Suprapubic skin (tissue), 4 donors: Measurements from ENCODE around the gene TMEM150B.

Experiments
- POLR2A ChIP-seq, 2 donors: fragments of 450-650 bp; IDR thresholded peaks; one replicate each; pipeline ENCODE4 v1.6.1; 2017; ENCODE audit warnings: antibody characterized with exemption in 2 of 2, mild to moderate bottlenecking in 2 of 2, moderate library complexity in 2 of 2
- POLR2AphosphoS5 ChIP-seq, 3 donors: sonication (generic); formaldehyde crosslinking; IDR thresholded peaks; one replicate each; pipeline ENCODE4 v1.6.1; 2017; ENCODE audit warnings: antibody characterized with exemption in 3 of 3
- TF ChIP-seq, protein P1 (sequence below), 2 donors: fragments of 200-600 bp in 1 of 2; fragments of 450-650 bp in 1 of 2; sonication (generic) in 1 of 2; IDR thresholded peaks; one replicate each; pipeline ENCODE4 v1.5.1; 2016 to 2019; ENCODE audit warnings: antibody characterized with exemption in 2 of 2, mild to moderate bottlenecking in 1 of 2, moderate library complexity in 1 of 2

DNA sequence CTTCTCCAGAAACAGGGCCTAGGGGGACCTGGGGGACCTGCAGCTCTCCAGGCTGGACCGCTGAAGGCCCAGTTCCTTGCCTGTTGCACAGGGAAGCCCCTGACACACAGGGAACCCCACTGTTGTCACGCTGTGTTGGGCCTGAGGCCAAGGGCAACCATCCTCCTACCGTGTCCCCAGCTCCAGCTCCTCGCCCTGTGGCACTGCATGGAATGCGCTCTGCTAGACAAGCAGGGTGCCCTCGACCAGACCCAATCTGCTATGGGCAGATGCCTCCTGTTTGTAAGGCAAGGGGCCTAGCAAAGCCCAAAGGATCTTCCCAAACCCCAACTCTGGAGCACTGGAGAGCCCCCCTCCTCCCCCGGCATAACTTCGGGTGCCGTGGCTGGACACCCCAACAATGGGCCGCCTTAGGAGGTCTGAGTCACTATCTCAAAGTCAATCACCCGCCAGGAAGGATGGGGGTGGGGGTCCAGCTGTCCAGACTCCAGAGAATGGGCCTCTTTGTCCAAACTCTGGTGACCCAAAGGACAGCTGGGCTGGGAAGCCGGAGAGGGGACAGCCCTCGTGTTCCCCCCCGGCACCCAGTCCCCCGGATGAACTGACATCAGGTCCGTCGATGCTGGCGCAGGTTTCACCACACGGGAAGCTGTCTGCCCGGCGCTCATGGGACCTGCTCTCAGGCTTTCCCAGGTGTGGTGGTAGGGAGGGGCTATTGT is 37.6 kb downstream of the TMEM150B start:
- TF ChIP-seq, protein P1, sequence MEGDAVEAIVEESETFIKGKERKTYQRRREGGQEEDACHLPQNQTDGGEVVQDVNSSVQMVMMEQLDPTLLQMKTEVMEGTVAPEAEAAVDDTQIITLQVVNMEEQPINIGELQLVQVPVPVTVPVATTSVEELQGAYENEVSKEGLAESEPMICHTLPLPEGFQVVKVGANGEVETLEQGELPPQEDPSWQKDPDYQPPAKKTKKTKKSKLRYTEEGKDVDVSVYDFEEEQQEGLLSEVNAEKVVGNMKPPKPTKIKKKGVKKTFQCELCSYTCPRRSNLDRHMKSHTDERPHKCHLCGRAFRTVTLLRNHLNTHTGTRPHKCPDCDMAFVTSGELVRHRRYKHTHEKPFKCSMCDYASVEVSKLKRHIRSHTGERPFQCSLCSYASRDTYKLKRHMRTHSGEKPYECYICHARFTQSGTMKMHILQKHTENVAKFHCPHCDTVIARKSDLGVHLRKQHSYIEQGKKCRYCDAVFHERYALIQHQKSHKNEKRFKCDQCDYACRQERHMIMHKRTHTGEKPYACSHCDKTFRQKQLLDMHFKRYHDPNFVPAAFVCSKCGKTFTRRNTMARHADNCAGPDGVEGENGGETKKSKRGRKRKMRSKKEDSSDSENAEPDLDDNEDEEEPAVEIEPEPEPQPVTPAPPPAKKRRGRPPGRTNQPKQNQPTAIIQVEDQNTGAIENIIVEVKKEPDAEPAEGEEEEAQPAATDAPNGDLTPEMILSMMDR (IDR thresholded peaks at IDR 0.05): no peak
- TF ChIP-seq POLR2AphosphoS5 (IDR thresholded peaks at IDR 0.05): no peak
- TF ChIP-seq POLR2A (IDR thresholded peaks at IDR 0.05): no peak
